ENCODE results near the gene PYY. TPM values are rescaled to one million over a fixed set of nuclear protein-coding genes. Genes with fewer than 3 reads are reported as not detected.
A peak's percentile ranks its signal among the peaks of the same experiment; 100 is the strongest.

The PYY gene
- total RNA-seq, 6 donors from 2014 or later, result 0.60 TPM; not detected in 5

- WGBS, 2 donors, result 5 to 12% methylated on average over 13 to 31 of the region's 37 CpGs
- Histone ChIP-seq H3K27ac (peak overlapping the region in 2 of 4 donors; percentile 64 to 78), H3K27me3 (peaks cover 0 to 29% (median 14%) of the 10 kb centered on the region in 4 donors), H3K4me1 (peaks cover 27 to 32% (median 28%) of the 10 kb centered on the region in 4 donors), H3K36me3 (no peaks in the 10 kb centered on the region), H3K9me3 (no peaks in the 10 kb centered on the region), H3K4me3 (peak overlapping the region; percentile 13 to 48 (median 44))
- ATAC-seq (ENCODE audit: low FRiP score in 2 of 2) (peak; percentile 42 to 81), DNase-seq (peak; percentile 33 to 79)
- TF ChIP-seq POLR2A (IDR thresholded peaks at IDR 0.05) (no peak), POLR2AphosphoS5 (IDR thresholded peaks at IDR 0.05) (no peak), CTCF (IDR thresholded peaks at IDR 0.05) (no peak), EP300 (IDR thresholded peaks at IDR 0.05) (no peak)
Observed at GRCh38 chr17:43905985-43906852, 47.5 kb downstream of the PYY start.

- peaks cover 0 to 29% (median 14%) of the 10 kb centered on the region in 4 donors for H3K27me3 ChIP-seq
Observed at GRCh38 chr17:43905400-43905984, 48.2 kb downstream of the PYY start.

More at GRCh38 chr17:43905400-43905984, 48.2 kb downstream of the PYY start:
- H3K36me3 ChIP-seq, result no peaks in the 10 kb centered on the region
- H3K4me3 ChIP-seq, result peak overlapping the region in 1 of 4 donors; percentile 44
- H3K4me1 ChIP-seq, result peaks cover 31 to 38% (median 32%) of the 10 kb centered on the region in 4 donors
- no peak for DNase-seq
- H3K27ac ChIP-seq, result no peak overlapping the region
- no peaks in the 10 kb centered on the region for H3K9me3 ChIP-seq
- no peak for ATAC-seq (ENCODE audit: low FRiP score in 2 of 2)
- WGBS, 2 donors, result 42 to 45% methylated on average over 3 of the region's 3 CpGs
- TF ChIP-seq POLR2AphosphoS5 (IDR thresholded peaks at IDR 0.05) (no peak), CTCF (IDR thresholded peaks at IDR 0.05) (no peak), EP300 (IDR thresholded peaks at IDR 0.05) (no peak), POLR2A (IDR thresholded peaks at IDR 0.05) (no peak)

Other genes starting within 250 kb of the PYY start
- gene SOST, start 195.1 kb downstream of the PYY start, total RNA-seq, result not detected
- 100 to 1,000 TPM in 3 of 6 donors, 10 to 100 TPM in 3; 58.7 to 122 (median 101) TPM for gene DUSP3, start 175.0 kb downstream of the PYY start, total RNA-seq
- gene CFAP97D1, start 173.5 kb downstream of the PYY start, total RNA-seq, result under 1 TPM in 1 of 6 donors, not detected in 5; 0.17 TPM
- gene MPP3, start 120.8 kb downstream of the PYY start, total RNA-seq, result 100 to 1,000 TPM in 1 of 6 donors, 10 to 100 TPM in 5; 16.2 to 142 (median 38.5) TPM
- 10 to 100 TPM in 2 of 6 donors, 1 to 10 TPM in 3, under 1 TPM in 1; 0.71 to 65.9 (median 7.8) TPM for gene CD300LG, start 106.8 kb downstream of the PYY start, total RNA-seq
- 1 to 10 TPM in 2 of 6 donors, under 1 TPM in 3, not detected in 1; 0.20 to 2.0 (median 0.74) TPM for gene MPP2, start 46.4 kb downstream of the PYY start, total RNA-seq
- not detected for gene PPY, start 11.5 kb downstream of the PYY start, total RNA-seq
- gene NAGS, start 50.7 kb upstream of the PYY start, total RNA-seq, result 10 to 100 TPM in 1 of 6 donors, 1 to 10 TPM in 5; 4.3 to 12.4 (median 7.0) TPM
- gene TMEM101, start 61.0 kb upstream of the PYY start, total RNA-seq, result 10 to 100 TPM; 10.5 to 36.9 (median 29.1) TPM
- 10 to 100 TPM; 14.8 to 38.3 (median 33.6) TPM for gene LSM12, start 112.7 kb upstream of the PYY start, total RNA-seq
- 10 to 100 TPM; 16.8 to 63.0 (median 33.8) TPM for gene G6PC3, start 116.8 kb upstream of the PYY start, total RNA-seq
- gene HDAC5, start 169.7 kb upstream of the PYY start, total RNA-seq, result 100 to 1,000 TPM in 2 of 6 donors, 10 to 100 TPM in 4; 59.9 to 138 (median 64.9) TPM
- 1 to 10 TPM in 4 of 6 donors, under 1 TPM in 2; 0.89 to 1.4 (median 1.0) TPM for gene HROB, start 188.0 kb upstream of the PYY start, total RNA-seq
- under 1 TPM in 1 of 6 donors, not detected in 5; 0.11 TPM for gene ASB16, start 216.8 kb upstream of the PYY start, total RNA-seq
- 10 to 100 TPM; 28.5 to 46.1 (median 34.9) TPM for gene TMUB2, start 233.0 kb upstream of the PYY start, total RNA-seq
- 10 to 100 TPM; 41.4 to 79.0 (median 46.9) TPM for gene ATXN7L3, start 245.9 kb upstream of the PYY start, total RNA-seq

Measured in upper lobe of left lung (tissue), 6 donors.